GM21619 (cell line): Measurements from ENCODE around the gene CTNNA3.
"Not testable (repeated sequence)": the region's sequence is repeated elsewhere in the genome, so short reads cannot be mapped to it uniquely, and the experiment has no call there.

Experiments used
- ATAC-seq: cut with Tn5 transposase; IDR thresholded peaks from one replicate; pipeline ENCODE4 v1.9.1; 2021; ENCODE audit not compliant: unreplicated experiment

CTNNA3 gene

GRCh38 chr10:66467042-66467441 lies 1229.0 kb downstream of the CTNNA3 start:
- ATAC-seq: no peak

GRCh38 chr10:66466622-66467021 lies 1229.4 kb downstream of the CTNNA3 start:
- ATAC-seq: no peak

- no peak for ATAC-seq
Measured at GRCh38 chr10:66463611-66464010, 1232.4 kb downstream of the CTNNA3 start.

GRCh38 chr10:66457629-66458028 lies 1238.4 kb downstream of the CTNNA3 start:
- no peak for ATAC-seq

- ATAC-seq: no peak
Measured at GRCh38 chr10:66455304-66455703, 1240.7 kb downstream of the CTNNA3 start.

GRCh38 chr10:66440568-66440967 lies 1255.4 kb downstream of the CTNNA3 start:
- ATAC-seq: no peak

GRCh38 chr10:66414943-66415342 lies 1281.1 kb downstream of the CTNNA3 start:
- no peak for ATAC-seq

- no peak for ATAC-seq
Measured at GRCh38 chr10:66405566-66405965, 1290.4 kb downstream of the CTNNA3 start.

GRCh38 chr10:66398669-66399068 lies 1297.3 kb downstream of the CTNNA3 start:
- no peak for ATAC-seq

GRCh38 chr10:66394342-66395063 lies 1301.5 kb downstream of the CTNNA3 start:
- no peak for ATAC-seq

- no peak for ATAC-seq
Measured at GRCh38 chr10:66390926-66391325, 1305.1 kb downstream of the CTNNA3 start.

GRCh38 chr10:66381045-66381444 lies 1315.0 kb downstream of the CTNNA3 start:
- ATAC-seq: no peak

GRCh38 chr10:66378117-66378876 lies 1317.7 kb downstream of the CTNNA3 start:
- ATAC-seq: no peak

- ATAC-seq: no peak
Measured at GRCh38 chr10:66368146-66368545, 1327.8 kb downstream of the CTNNA3 start.

- no peak for ATAC-seq
Measured at GRCh38 chr10:66366163-66366562, 1329.8 kb downstream of the CTNNA3 start.

GRCh38 chr10:66365686-66366085 lies 1330.3 kb downstream of the CTNNA3 start:
- no peak for ATAC-seq

- ATAC-seq: no peak
Measured at GRCh38 chr10:66362522-66362921, 1333.5 kb downstream of the CTNNA3 start.

GRCh38 chr10:66353822-66354221 lies 1342.2 kb downstream of the CTNNA3 start:
- ATAC-seq: not testable (repeated sequence)

- ATAC-seq: no peak
Measured at GRCh38 chr10:66353422-66353821, 1342.6 kb downstream of the CTNNA3 start.

GRCh38 chr10:66350622-66351399 lies 1345.2 kb downstream of the CTNNA3 start:
- ATAC-seq: no peak

GRCh38 chr10:66349726-66350125 lies 1346.3 kb downstream of the CTNNA3 start:
- no peak for ATAC-seq

- ATAC-seq: no peak
Measured at GRCh38 chr10:66349076-66349475, 1346.9 kb downstream of the CTNNA3 start.
